Activated CD8-positive, alpha-beta memory T cell treated with anti-CD3 and anti-CD28 coated beads, Interleukin-2, amount 50 U/mL, for 1 hour (primary cell): Measurements from ENCODE around the gene XIRP2.
"Not testable (repeated sequence)": the region's sequence is repeated elsewhere in the genome, so short reads cannot be mapped to it uniquely, and the experiment has no call there.

Experiments
- DNase-seq: peaks from one replicate; pipeline ENCODE4 v3.0.0-alpha.2; 2020; ENCODE audit errors: extremely low read depth

Gene XIRP2

DNA sequence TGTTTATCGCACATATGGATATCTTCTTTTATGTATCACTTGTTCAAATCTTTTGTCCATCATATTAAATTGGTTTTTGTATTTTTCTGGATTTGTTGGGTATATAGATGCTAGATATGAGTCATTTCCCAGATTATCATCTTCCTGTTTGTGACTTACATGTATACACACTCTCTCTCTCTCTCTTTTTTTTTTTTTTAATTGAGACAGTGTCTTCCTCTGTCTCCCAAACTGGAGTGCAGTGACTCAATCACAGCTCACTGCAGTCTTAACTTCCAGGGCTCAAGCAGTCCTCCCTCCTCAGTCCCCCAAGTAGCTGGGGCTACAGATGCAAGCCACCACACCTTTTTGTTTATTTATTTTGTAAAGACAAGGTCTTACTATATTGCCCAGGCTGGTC lies 43.8 kb downstream of the XIRP2 start:
- no peak for DNase-seq

DNA sequence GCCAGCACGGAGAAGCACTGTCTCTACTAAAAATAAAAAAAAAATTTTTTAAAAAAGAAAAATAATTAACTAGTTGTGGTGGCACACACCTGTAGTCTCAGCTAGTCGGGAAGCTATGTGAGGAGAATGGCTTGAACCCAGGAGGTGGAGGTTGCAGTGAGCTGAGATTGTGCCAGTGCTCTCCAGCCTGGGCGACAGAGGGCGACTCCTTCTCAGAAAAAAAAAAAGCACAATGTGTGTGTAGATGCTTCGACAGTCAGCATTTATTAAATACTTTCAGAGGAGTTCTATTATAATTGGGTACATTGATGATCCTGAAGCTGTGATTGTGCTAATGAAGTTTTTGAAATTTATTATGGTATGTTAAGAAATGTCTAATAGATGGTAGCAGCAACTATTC lies 46.5 kb downstream of the XIRP2 start:
- DNase-seq = no peak

DNA sequence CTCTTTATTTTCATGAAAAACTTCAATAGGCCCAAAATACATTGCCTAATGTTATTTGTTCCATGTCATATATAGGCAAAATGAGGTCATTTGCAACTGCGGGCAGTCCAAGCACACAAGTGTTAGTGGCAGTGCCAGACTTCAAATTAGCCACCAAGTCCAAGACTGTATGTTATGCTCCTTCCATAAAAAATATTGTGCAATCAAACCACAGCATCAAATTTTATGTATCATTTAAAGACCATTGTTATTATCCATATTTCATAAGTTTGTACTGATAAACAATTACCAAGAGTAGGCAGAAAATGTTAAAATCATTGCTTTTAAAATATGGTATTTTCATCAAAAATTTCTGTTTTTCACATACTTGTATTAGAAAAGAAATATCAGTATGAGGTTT lies 54.1 kb downstream of the XIRP2 start:
- no peak for DNase-seq

DNA sequence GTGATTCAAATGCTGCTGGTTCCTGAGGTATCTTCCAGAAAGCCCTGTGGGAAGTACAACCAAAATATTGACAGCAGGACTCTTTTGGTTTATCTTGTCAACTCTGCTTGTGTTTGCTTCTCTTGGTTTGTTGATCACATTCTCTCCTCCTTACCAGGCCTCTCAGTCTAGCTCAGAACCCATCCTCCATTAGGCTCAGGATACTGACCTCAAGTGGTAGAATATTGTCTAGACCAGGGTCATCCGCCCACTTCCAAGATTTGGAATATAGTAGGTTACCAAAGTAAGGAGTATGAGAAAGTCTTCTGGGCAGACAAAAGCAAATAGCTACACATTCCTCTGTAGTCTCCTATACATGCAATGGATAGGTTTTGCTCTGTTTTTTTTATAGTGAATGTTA lies 56.6 kb downstream of the XIRP2 start:
- DNase-seq = no peak

DNA sequence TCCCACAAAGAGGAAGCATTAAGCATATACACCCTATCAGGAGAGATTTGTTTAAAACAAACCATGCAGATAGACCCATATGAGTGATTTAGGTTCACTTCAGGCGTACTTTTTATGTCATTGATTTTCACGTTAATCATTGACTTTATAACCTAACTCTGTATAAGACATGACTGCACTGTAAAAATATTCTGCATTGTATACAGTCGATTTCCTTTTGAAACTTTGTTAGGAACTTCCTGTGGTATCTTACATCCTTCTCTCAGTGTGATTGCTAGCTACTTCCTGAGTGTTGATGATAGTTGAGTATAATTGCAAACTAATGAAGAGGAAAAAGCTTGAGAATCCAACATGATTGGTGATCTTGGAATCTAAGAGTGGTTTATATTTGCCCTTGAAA lies 69.4 kb downstream of the XIRP2 start:
- no peak for DNase-seq

DNA sequence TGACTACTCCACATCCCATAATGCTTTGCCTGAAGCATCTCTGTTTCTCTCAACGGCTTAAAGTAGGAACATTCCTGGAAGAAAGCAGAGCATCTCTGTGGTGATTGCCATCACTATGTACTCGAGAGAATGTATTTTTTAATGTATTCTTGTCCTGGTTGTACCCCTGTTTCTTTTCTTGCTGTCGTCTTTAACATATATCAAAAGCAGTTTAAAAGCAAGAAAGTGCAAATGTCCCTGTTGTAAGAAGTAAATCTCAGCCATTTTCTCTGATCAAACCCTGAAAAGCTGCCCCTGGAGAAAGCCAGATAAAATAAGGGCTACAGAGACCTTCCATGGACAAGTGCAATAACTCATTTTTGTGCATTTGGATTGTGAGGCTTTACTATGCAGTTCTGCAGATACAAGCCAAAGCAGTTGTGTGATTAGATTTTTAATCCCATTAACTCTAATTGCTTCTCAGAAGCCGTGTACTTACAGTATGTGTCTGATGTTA lies 70.8 kb downstream of the XIRP2 start:
- DNase-seq = no peak

DNA sequence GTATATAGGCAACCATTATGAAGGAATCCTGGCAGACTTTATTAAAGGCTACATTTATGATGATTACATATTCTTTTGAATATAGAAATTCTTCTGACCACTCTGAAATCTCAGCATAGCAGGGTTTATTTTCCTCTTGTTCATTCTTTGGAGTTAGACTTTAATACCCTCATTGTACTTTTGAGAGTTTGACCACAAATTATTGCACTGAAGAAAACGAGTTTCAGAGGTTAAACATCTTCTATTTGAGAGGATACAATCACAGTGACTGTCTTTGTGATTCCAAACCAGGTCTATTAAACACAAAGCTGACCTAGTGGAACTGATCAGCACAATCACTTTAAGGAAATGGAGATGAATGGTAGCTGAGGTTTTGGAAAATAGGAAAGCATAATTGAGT lies 71.3 kb downstream of the XIRP2 start:
- no peak for DNase-seq

DNA sequence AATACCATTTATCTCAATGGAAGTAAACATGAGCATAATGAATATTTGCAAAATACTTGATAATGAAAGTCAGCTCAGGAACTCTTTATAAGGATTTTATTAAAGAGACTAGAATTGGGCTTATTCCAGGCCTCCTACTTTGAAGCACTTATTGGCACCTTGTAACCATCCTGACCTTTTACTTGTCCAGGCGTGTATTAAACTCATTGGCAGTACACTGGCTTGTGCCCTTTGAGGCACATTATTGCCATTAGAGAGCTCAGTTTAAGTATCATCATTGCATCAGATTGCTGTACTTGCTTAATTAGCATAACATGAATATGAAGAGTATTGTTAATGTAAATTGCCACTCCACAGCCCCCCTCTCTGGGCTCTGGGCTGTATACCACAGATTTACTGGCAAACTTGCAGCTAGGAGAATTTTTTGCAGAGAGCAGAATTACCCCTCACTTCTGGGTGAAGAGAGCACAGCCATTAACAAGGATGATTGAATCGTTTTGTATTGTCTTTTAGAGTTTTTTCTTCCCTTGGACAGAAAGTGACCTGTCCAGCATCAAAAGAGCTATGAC lies 72.5 kb downstream of the XIRP2 start:
- DNase-seq = no peak

DNA sequence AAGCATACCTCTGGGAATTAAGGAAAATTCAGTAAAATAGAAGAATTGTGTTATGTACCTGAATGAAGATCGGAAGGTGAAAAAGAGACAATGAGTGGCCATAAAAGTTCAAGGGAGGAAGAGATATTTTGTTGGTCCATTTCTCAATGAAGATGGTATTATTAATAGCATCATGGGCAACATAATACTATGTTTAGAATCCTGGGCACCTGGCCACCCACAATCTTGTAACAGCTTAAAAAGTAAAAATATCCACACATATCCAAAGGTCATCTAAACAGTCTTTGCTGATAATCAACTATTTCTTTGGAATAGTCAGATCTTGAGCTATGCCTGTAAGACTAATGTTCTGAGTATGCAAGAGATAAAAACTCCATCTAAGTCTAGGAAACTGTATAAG lies 73.7 kb downstream of the XIRP2 start:
- no peak for DNase-seq

DNA sequence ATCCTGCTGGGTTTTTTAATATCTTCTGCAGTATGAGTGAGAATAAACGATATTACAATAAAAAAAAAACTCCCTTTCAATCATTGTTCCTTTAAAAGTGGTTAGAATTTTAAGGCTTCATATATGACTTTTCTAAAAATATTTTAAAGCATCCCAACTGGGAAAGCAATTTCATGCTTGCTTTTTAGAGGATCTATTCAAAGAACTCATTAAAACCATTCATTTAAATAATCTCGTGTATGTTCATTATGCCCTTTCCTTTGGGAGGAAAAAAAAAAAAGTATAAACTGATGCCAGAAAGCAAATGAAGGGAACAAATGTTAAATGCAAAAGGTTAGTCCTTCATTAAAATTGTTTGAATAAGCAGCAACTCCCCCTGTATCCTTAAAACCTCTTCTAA lies 81.2 kb downstream of the XIRP2 start:
- DNase-seq = no peak

DNA sequence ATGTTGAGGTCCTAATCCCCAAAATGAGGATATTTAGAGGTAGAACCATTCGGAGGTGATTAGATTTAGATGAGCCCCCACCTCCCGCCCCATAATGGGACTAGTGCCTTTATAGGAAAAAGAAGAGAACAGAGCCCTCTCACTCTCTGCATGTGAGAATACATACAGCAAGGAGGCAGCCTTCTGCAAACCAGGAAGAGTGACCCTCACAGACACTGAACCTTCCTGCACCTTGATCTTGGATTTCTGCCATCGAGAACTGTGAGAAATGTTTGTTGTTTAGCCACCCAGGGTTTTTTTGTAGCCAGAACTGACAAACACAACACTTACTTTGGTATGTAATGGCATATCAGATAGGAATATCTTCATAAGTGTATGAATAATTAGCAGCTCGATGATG lies 83.7 kb downstream of the XIRP2 start:
- no peak for DNase-seq

DNA sequence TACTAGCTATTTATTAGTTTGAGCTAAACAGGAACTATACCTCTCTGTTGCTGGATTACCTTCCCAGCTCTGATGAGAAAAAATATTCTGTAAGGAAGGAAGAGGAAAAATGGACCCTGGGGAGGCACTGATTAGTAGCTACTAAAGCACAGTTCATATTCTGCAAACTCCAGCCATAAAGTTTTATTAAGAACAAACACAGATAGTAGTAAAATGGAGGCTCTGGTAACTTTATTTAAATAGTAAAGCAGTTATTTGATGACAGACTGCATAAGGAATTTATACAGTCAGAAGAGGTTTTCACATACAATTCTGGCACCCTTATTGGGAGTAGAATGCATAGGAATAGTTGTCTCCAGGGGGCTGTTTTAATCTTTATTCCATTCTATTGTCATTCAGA lies 84.1 kb downstream of the XIRP2 start:
- no peak for DNase-seq

DNA sequence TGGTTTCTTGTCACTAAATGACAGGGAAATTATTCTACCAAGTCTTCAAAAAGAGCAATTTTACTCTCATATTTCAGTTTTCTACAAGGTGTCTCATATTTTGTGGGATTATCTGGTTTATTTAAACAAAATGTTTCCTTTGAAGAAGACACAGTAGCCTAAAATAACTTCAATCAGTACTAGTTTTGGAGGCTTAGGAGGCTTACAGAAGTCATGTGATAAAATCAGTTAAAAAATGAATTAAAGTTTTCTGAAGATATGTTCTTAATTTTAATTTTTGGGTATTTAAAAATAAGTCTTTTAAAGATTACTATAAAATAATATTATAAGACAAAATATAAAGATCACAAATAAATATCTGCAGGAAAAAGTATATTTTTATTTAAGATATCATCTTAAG lies 95.9 kb downstream of the XIRP2 start:
- DNase-seq = no peak

DNA sequence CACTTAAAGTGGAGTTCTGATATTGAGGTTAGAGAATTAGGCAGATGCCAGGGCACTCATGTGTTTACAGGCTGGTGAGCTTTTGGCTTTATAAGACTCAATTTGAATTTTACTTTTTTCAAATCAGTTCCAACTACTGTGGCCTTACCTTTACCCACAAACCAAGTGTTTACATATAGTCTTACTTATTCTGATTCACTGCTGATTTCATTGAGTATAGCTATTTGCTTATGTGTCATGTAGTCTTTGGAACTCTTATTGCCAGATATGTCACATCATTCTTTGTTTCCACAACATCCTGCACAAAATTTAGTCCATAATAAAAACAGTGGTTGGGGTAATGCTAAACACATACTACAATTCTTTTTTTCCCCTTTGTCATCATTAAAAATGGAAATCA lies 96.5 kb downstream of the XIRP2 start:
- DNase-seq = no peak

DNA sequence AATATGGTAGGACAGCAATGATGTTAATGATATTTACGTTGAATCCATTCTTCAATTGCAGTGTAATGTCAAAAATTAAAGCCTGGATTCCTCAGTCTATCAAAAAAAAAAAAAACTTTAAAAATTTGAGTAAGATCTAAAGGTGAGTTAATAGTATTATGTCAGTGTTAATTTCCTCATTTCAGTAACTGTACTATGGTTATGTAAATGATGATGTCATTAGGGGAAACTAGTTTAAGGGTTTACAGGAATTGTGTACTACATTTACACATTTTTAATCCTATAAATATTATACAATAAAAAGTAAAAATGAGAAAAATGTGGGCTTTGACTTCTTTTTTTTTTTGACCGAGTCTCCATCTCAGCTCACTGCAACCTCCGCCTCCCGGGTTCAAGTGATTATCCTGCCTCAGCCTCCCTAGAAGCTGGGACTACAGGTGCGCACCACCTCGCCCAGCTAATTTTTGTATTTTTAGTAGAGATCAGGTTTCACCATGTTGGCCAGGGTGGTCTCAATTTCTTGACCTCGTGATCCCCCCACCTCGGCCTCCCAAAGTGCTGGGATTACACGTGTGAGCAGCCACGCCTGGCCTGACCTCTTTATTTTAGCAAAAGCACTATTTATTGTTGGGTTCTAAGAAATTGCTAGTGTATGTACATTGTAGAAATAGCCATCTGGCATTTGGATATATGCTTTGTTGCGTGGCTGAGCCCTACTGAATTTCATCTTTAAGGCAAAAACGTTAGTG lies 106.5 kb downstream of the XIRP2 start:
- no peak for DNase-seq

DNA sequence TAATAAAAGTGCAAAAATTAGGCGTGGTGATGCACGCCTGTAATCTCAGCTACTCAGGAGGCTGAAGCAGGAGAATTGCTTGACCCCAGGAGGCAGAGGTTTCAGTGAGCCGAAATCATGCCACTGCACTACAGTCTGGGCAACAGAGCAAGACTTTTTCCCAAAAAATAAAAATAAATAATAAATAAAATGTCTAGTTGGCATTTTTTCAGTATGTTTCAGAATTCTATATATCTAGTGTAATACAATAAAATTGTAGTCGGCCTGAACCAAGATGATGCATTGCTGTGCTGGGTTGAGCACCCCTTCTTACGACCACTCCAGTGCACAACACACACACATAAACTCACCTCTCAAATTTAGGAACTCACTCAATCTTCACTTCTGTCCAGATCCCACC lies 108.2 kb downstream of the XIRP2 start:
- no peak for DNase-seq

DNA sequence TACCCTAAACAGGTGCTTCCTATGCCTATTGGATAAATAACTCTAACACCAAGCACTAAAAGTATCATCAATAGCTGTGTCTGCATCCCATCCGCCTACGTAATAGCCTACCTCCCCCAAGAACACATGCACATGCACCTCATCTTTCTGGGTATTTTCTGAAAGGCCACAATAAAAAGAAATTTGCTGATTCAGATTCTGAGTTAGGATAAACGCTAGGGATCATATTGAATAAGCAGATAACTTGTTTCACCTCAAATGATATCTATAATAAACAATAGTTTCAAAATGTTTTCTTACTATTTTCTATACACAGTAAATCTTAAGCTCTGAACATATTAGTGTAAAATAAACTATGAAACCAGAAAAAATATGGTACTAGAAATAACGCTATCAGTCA lies 112.9 kb downstream of the XIRP2 start:
- no peak for DNase-seq

DNA sequence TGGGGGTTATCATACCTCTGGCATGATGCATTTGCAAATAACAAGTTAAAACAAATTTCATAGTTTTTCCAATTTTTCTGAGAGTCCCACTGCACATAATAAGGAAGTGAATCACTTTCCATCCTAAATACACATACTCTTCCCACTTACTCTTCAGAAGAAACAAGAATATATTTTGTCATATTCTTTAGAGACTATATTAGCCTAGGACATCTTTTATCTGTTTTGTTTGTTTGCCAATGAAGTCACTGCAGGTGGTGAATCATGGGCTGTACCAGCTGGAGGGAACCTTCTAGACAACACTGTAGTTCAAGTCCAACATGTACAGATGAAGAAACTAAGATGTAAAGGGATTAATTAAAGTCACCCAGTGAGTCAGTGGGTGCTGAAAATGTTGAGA lies 116.8 kb downstream of the XIRP2 start:
- DNase-seq = no peak

DNA sequence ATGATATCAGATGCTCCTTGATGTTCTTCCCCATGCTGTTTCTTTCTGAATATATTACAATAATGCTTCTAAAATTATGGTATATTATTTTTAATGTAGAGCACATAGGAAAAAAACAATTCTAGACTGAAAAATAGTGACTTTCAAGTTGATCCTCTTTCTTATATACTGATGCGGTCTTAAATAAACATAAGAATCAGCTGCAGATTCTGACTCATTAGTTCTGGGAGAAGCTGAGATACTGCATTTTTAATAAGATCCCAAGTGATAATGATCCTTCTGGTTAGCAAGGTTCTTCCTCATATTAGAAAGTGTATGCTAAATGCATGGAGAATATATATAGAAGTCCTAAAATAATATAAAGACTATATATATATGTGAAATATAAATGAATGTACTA lies 124.9 kb downstream of the XIRP2 start:
- no peak for DNase-seq

DNA sequence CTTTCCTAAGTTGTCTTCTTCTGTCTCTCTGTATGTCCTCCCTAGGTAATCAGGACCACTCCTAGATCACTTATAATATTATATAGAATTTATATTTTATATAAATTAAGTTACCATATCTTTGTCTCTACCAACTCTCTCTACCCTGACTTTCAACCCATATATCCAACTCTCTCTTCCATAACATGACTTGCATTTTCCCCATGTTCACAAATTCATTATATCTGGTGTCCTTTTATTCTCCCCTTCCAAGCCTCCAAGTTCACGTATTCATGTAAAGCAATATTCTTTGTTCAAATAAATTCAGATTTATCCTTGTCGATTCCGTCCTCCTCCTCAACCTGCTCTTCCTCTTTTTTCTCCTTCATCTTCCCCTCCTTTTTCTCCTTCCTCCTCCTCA lies 127.5 kb downstream of the XIRP2 start:
- DNase-seq = no peak

DNA sequence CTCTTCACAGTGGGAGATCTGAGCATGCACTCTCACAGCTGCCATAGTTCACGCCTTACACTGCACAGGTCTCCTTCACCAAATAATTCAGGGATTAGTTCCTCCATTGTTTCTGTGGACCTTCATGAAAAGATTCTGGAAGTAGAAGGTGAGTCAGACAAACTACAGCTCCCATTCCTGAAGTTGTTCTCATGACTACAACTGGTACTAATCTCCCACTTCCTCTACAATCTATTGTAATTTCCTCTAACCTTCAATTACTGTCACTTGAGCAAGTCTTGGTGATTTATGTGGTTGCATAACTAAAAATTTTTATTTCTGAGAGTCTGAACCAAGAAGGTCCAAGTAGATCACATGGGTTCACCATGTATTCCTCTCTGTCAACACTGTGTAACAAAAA lies 128.7 kb downstream of the XIRP2 start:
- no peak for DNase-seq

DNA sequence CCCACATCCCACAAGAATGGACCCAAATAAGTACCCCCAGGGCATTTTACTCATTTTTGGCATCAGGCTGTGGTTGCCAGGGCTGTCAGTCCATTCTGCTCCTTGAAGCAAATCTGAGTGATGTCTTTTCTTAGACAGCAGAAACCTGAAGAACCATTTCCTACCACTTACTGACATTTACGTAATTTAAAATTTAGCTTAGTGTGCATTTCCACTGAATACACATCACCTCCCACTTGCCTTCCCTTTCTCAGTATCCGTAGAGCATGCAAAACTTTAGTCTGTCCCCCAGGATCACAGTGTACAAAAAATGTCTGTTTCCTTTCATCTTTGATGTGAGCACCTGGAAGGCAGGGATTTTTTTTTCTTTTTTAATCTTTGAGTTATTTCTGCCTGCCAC lies 130.3 kb downstream of the XIRP2 start:
- no peak for DNase-seq

DNA sequence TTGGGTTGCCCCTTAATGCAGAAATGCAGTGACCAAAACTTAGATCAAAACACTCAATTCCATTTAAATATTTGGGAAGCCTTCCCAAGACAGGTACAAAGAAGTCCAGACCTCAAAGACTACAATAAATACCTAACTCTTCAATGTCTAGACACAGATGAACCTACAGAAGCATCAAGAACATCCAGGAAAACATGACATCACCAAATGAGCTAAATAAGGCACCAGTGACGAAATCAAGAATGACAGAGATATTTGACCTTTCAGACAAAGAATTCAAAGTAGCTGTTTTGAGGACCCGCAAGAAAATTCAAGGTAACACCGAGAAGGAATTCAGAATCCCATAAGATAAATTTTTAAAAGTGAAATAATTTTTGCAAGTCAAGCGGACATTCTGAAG lies 140.2 kb downstream of the XIRP2 start:
- no peak for DNase-seq

DNA sequence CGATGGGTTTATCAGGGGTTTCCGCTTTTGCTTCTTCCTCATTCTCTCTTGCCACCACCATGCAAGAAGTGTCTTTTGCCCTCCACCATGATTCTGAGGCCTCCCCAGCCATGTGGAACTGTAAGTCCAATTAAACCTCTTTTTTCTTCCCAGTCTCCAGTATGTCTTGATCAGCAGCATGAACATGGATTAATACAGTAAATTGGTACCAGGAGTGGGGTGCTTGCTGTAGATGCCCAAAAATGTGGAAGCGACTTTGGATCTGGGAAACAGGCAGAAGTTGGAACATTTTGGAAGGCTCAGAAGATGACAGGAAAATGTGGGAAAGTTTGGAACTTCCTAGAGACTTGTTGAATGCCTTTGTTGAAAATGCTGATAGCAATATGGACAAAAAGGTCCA lies 146.7 kb downstream of the XIRP2 start:
- not testable (repeated sequence) for DNase-seq
